Cardiac muscle cell (in vitro differentiated cells and primary cell): ENCODE measurements around the gene INTS2. TPM values are rescaled to one million over a fixed set of nuclear protein-coding genes. Genes with fewer than 3 reads are reported as not detected.

Experiments used
- DNase-seq, 2 donors: peaks; one replicate each; pipeline versions ENCODE4 v3.0.0 to v3.0.0-alpha.2; 2010 to 2017; ENCODE audit warnings: low read depth in 1 of 2, low spot score in 1 of 2
- H3K27ac ChIP-seq: fragments of 200-600 bp; sonication (generic); 2 replicates; pipeline ENCODE4 v1.5.1; 2016
- H3K27me3 ChIP-seq: fragments of 200-600 bp; sonication (generic); 2 replicates; pipeline ENCODE4 v1.6.0; 2016; ENCODE audit warnings: control low read depth
- H3K36me3 ChIP-seq: fragments of 200-600 bp; sonication (generic); 2 replicates; pipeline ENCODE4 v1.5.1; 2016; ENCODE audit warnings: control low read depth
- H3K4me1 ChIP-seq: fragments of 200-600 bp; sonication (generic); 2 replicates; pipeline ENCODE4 v1.8.1; 2017; ENCODE audit warnings: low read depth, mild to moderate bottlenecking, mixed run types
- H3K4me3 ChIP-seq: fragments of 200-600 bp; sonication (generic); 2 replicates; pipeline ENCODE4 v1.5.1; 2016; ENCODE audit warnings: mild to moderate bottlenecking
- H3K9me3 ChIP-seq: fragments of 200-600 bp; sonication (generic); 2 replicates; pipeline ENCODE4 v1.5.1; 2017; ENCODE audit warnings: low read depth, mild to moderate bottlenecking, control low read depth
- polyA plus RNA-seq: library from polyadenylated mRNA; unstranded; fragments of >200 nt; fragmentation: Nextera tagmentation; extraction: Ambion mirVana; gene quantifications from 2 replicates; pipeline ENCODE4 v1.2.1, GENCODE V29; 2016
- total RNA-seq: library from RNA; depleted of rRNA; stranded (reverse); fragments of >200 nt; gene quantifications from 2 replicates; pipeline ENCODE4 v1.2.3, GENCODE V29; 2016
- TF ChIP-seq, protein P1 (sequence below): IDR thresholded peaks from 2 replicates; pipeline ENCODE4 v1.5.1; 2012; ENCODE audit warnings: low read depth, mild to moderate bottlenecking, low read length

Gene INTS2
- total and polyA plus RNA-seq, 2 experiments from 2014 or later = 4.2 to 12.9 TPM

DNA sequence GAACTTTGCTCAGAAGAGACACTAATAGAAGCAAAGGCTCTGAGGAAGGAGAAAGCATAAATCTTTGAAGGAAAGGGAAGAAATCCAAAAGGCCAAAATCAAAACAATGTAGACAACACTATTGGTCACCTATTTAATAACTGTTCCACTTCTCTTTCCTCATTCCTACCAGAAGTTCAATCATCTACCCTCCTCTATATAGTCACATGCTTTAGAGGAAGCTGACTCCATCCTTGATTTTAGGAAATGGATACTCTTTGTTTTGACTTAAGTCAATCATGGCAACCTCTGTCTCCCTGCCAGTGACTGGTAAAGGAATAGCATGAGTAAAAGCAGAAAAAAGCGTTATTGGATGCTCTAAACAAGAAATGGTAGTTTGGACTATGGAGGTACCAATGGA, 71.7 kb downstream of the INTS2 start:
- no peak for DNase-seq
- Histone ChIP-seq H3K27ac (no peak overlapping the region), H3K9me3 (no peaks in the 10 kb centered on the region), H3K27me3 (no peaks in the 10 kb centered on the region), H3K4me1 (no peaks in the 10 kb centered on the region), H3K4me3 (no peak overlapping the region), H3K36me3 (no peaks in the 10 kb centered on the region)
- TF ChIP-seq, protein P1, sequence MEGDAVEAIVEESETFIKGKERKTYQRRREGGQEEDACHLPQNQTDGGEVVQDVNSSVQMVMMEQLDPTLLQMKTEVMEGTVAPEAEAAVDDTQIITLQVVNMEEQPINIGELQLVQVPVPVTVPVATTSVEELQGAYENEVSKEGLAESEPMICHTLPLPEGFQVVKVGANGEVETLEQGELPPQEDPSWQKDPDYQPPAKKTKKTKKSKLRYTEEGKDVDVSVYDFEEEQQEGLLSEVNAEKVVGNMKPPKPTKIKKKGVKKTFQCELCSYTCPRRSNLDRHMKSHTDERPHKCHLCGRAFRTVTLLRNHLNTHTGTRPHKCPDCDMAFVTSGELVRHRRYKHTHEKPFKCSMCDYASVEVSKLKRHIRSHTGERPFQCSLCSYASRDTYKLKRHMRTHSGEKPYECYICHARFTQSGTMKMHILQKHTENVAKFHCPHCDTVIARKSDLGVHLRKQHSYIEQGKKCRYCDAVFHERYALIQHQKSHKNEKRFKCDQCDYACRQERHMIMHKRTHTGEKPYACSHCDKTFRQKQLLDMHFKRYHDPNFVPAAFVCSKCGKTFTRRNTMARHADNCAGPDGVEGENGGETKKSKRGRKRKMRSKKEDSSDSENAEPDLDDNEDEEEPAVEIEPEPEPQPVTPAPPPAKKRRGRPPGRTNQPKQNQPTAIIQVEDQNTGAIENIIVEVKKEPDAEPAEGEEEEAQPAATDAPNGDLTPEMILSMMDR = no peak

DNA sequence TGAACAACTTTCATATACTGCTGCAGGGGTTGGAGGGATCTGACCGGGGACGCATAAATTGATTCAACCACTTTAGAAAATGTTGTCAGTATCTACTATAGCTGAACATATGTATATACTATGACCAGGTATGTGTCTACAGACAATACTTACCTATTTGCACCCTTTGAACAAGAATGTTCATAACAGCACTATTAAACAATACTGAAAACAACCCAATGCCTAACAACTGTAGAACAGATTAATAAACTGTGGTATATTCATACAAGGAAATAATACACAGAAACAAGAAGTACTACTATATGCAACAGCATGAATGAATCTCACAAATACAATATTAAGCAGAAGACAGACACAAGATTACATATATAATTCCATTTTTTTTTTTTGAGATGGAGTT, 74.9 kb downstream of the INTS2 start:
- Histone ChIP-seq H3K9me3 (no peaks in the 10 kb centered on the region), H3K36me3 (no peaks in the 10 kb centered on the region), H3K27ac (no peak overlapping the region), H3K27me3 (no peaks in the 10 kb centered on the region), H3K4me1 (no peaks in the 10 kb centered on the region), H3K4me3 (no peak overlapping the region)
- TF ChIP-seq, protein P1 = no peak
- DNase-seq = no peak

DNA sequence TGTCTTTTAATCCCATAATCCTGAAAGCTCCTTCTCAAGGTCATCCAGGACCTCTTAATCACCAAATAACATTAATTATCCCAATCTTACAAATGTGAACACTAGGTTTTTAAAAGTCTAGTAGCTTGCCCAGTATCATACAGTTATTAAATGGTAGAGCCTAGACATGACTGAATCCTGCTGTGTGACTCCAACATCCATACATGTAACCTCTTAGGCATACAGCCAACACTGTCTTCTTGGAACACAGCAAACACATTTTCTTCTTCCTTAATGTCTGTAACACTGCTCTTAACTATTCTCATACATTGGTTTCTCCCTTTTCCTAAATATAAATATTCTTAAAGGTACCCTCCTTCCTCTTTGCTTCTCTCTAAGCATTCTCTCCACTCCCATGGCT, 78.1 kb downstream of the INTS2 start:
- Histone ChIP-seq H3K27me3 (no peaks in the 10 kb centered on the region), H3K36me3 (no peaks in the 10 kb centered on the region), H3K4me1 (no peaks in the 10 kb centered on the region), H3K27ac (no peak overlapping the region), H3K4me3 (no peak overlapping the region), H3K9me3 (no peaks in the 10 kb centered on the region)
- TF ChIP-seq, protein P1 = no peak
- DNase-seq = peak in 1 of 2 donors; percentile 12

DNA sequence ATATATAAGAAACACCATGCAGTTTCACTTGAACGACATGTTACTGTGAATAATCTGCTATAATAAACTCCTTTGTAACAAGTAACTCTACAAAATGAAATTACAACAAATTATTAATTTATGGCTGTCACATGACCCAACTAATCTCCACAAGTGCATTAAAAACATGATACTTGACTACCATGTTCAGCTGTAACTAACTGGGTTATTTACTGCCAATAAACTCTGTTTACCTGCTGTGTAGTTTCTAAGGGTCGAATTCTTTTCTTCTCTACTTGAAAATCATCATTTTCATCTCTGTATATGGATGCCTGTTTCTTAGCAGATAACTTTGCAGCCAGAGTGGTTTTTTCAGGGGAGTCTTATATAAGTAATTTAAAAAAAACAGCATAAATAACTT, 78.9 kb downstream of the INTS2 start:
- no peak for DNase-seq
- no peaks in the 10 kb centered on the region for H3K36me3 ChIP-seq
- no peaks in the 10 kb centered on the region for H3K4me1 ChIP-seq
- no peak overlapping the region for H3K27ac ChIP-seq
- no peaks in the 10 kb centered on the region for H3K9me3 ChIP-seq
- TF ChIP-seq, protein P1 = no peak
- H3K4me3 ChIP-seq = no peak overlapping the region
- no peaks in the 10 kb centered on the region for H3K27me3 ChIP-seq

DNA sequence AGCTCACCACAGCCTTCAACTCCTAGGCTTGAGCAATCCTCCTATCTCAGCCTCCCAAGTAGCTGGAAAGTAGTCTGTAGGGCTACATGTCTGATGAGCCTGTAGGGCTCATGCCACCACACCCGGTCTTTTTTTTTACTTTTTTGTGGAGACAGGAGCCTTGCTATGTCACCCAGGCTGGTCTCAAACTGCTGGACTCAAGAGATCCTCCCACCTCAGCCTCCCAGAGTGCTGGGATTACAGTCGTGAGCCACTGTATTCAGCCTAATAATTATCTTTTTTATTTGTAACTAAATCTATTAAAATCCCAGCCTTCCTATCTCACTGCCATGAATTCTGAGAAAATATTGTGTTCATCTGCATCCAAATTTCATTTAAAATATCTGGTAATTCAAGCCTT, 79.5 kb downstream of the INTS2 start:
- TF ChIP-seq, protein P1 = no peak
- no peak overlapping the region for H3K27ac ChIP-seq

DNA sequence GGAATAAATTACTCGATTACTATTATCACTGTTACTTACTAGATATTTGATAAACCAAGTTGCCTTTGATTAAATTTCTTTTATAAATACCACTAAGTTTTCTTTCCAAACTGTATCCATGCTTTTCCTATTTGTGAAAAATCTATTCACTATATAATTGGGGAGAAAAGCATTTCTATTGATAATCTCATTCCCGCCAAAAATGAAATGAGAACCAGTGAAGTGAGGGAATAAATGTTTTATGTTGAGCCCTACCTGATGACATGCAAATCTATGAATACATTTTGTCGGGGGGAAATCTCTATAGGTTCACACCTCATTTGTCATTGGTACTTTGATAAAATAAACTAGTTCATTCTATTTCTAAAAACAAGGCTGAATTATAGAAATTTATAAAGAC, 80.1 kb downstream of the INTS2 start:
- TF ChIP-seq, protein P1 = no peak
- no peaks in the 10 kb centered on the region for H3K9me3 ChIP-seq
- H3K4me3 ChIP-seq = no peak overlapping the region
- H3K27ac ChIP-seq = no peak overlapping the region
- H3K4me1 ChIP-seq = no peaks in the 10 kb centered on the region
- DNase-seq = no peak
- no peaks in the 10 kb centered on the region for H3K36me3 ChIP-seq
- H3K27me3 ChIP-seq = no peaks in the 10 kb centered on the region

More for the DNA sequence above, 79.5 kb downstream of the INTS2 start:
- Histone ChIP-seq H3K27me3 (no peaks in the 10 kb centered on the region), H3K4me3 (no peak overlapping the region), H3K4me1 (no peaks in the 10 kb centered on the region), H3K36me3 (no peaks in the 10 kb centered on the region), H3K9me3 (no peaks in the 10 kb centered on the region)
- no peak for DNase-seq
